Spinal cord (tissue), 10 donors: ENCODE measurements around the gene CACNG7. TPM values are rescaled to one million over a fixed set of nuclear protein-coding genes. Genes with fewer than 3 reads are reported as not detected.
A peak's percentile ranks its signal among the peaks of the same experiment; 100 is the strongest.

Experiments
- DNase-seq, 6 donors: peaks; one replicate each; pipeline versions ENCODE4 v3.0.0 to v3.0.0-alpha.2; 2013 to 2015; ENCODE audit warnings: low spot score in 6 of 6, low read depth in 4 of 6
- H3K27ac ChIP-seq: one replicate; pipeline ENCODE4 v1.5.1; 2013; ENCODE audit warnings: low read depth, low read length, control low read depth
- H3K27me3 ChIP-seq: one replicate; pipeline ENCODE4 v1.6.1; 2013; ENCODE audit warnings: low read length; ENCODE audit not compliant: control insufficient read depth, insufficient read depth
- H3K36me3 ChIP-seq: one replicate; pipeline ENCODE4 v1.6.1; 2013; ENCODE audit warnings: low read length; ENCODE audit not compliant: control insufficient read depth, insufficient read depth
- H3K4me1 ChIP-seq: one replicate; pipeline ENCODE4 v1.6.1; 2013; ENCODE audit warnings: low read length; ENCODE audit not compliant: control insufficient read depth, insufficient read depth
- H3K4me3 ChIP-seq: one replicate; pipeline ENCODE4 v1.5.1; 2013; ENCODE audit warnings: low read depth, low read length, control low read depth
- H3K9me3 ChIP-seq: one replicate; pipeline ENCODE4 v1.6.1; 2013; ENCODE audit warnings: low read length; ENCODE audit not compliant: control insufficient read depth, insufficient read depth
- WGBS: methylation state at CpG from one replicate; pipeline ENCODE4 v1.1.5; 2013; ENCODE audit warnings: missing lambda C conversion rate; ENCODE audit not compliant: insufficient coverage; 5-methylcytosine and 5-hydroxymethylcytosine counted together
- polyA plus RNA-seq, 2 donors: library from polyadenylated mRNA; unstranded; fragments of 120-200 nt; gene quantifications; one replicate each; pipeline ENCODE4 v1.2.1, GENCODE V29; 2013; ENCODE audit not compliant: insufficient read length in 2 of 2
- total RNA-seq, 2 donors: library from RNA; depleted of rRNA in 1 of 2; stranded (reverse); fragments of 120-200 nt in 1 of 2; fragments of >200 nt in 1 of 2; gene quantifications; one replicate each; pipeline versions ENCODE4 v1.2.3 to v1.2.4, GENCODE V29; 2013 to 2014
- donor health status: healthy.

Gene CACNG7
- total and polyA plus RNA-seq, 4 donors = 5.1 to 139 (median 69.1) TPM

DNA sequence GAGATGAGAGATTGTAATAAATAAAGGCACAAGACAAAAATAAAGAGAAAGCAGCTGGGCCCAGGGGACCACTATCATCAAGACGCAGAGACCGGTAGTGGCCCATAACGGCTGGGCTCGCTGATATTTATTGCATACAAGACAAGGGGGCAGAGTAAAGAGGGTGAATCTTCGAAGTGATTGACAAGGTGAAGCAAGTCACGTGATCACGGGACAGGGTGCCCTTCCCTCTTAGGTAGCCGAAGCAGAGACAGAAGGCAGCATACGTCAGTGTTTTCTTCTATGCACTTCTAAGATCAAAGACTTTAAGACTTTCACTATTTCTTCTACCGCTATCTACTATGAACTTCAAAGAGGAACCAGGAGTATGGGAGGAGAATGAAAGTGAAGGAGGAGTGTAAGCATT is 31.7 kb upstream of the CACNG7 start:
- H3K27ac ChIP-seq = no peak overlapping the region
- peaks cover 33% of the 10 kb centered on the region for H3K36me3 ChIP-seq
- 78% methylated on average over 7 of the region's 10 CpGs for WGBS
- H3K9me3 ChIP-seq = no peaks in the 10 kb centered on the region
- no peak overlapping the region for H3K4me3 ChIP-seq
- H3K27me3 ChIP-seq = peaks cover 20% of the 10 kb centered on the region
- DNase-seq = no peak
- H3K4me1 ChIP-seq = peaks cover 15% of the 10 kb centered on the region

DNA sequence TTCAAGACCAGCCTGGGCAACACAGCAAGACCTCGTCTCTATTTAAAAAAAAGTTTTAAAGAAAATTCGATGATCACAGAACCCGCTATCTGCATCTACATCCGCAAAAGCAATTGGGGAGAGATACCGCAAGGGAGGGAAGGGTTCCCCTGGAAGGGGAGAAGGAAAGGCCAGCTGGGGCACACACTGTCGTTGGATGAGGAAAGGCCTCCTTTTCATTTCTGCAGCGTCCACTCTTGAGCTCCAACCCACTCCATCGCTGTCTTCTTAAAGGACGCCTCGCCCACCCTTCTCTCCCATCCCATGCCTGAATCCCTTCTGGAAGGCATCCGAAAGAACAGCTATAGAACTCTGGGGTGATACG is 30.3 kb upstream of the CACNG7 start:
- Histone ChIP-seq H3K9me3 (no peaks in the 10 kb centered on the region), H3K36me3 (peaks cover 22% of the 10 kb centered on the region), H3K4me1 (peaks cover 25% of the 10 kb centered on the region), H3K27me3 (peaks cover 32% of the 10 kb centered on the region), H3K27ac (peak overlapping the region; percentile 71), H3K4me3 (peak overlapping the region; percentile 71)
- no peak for DNase-seq
- 56% methylated on average over 6 of the region's 12 CpGs for WGBS

DNA sequence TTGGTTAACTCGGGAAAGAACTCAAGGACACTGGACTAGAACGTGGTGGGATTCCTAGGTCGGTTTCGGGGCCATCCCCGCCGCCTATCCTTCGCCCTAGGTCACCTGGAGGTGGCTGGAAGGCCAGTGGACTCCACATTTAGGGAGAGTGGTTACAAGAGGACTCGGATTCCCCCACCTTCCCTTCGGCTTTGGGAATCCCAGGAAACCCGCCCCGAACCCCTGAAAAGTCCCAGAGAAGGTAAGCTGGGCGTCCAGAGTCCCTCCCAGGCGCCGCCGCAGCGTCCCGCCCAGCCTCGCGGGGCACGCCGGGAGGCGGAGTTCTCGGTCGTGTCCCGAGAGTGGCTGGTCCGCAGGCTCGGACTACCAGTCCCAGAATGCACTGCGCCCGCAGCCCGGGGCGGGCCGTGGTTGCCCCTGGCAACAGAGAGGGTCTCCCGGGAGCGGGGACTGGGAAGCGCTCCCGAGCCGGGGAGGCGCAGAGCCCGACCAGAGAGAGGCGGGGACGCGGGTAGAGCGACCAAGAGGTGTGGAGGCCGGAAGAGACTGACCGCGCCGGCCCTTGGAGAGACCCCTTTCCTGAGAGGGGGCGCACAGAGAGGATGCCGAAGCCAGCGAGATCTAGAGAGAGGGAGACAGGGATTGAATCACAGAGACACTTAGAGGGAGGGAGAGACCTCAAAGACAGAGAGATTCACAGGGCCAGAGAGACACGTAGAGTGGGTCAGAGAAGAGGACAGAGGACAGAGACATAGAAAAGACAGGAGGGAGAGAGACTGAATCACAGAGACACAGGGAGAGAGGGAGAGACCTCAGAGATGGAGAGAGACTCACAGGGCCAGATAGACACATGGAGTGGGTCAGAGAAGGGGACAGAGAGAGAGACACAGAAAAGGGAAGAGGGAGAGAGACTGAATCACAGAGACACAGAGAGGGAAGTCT is 29.7 kb upstream of the CACNG7 start:
- Histone ChIP-seq H3K27ac (peak overlapping the region; percentile 71), H3K9me3 (no peaks in the 10 kb centered on the region), H3K4me3 (peak overlapping the region; percentile 71), H3K27me3 (peaks cover 38% of the 10 kb centered on the region), H3K4me1 (peaks cover 30% of the 10 kb centered on the region), H3K36me3 (peaks cover 16% of the 10 kb centered on the region)
- DNase-seq = peak; percentile 92 to 99 (median 94)
- WGBS = under 1% methylated on average over 47 of the region's 51 CpGs

DNA sequence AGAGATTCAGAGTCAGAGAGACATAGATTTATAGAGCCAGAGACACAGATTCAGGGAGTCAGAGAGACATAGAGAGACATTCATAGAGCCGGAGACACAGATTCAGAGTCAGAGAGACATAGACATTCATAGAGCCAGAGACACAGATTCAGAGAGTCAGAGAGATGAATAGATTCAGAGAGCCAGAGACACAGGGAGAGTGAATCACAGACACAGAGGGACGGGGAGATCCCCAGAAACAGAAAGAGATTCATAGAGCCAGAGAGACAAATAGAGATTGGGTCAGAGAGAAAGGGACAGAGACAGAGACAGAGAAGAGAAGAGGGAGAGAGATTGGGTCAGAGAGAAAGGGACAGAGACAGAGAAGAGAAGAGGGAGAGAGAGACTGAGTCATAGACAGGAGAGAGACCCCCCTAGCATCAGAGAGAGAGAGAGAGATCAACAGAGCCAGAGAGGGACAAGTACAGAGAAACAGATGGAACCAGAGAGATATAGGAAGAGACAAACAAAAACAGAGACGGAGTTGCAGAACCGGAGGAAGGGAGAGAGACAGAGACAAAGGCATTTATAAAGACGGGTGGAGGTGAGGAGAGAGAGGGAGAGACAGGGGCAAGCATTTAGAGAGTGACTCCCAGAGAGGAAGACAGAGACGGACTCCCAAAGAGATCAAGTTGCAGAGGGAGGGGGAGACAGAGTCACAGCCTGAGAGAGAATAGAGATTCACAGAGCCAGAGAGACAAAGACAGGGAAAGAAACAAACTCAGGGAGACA is 28.2 kb upstream of the CACNG7 start:
- H3K4me1 ChIP-seq = peaks cover 30% of the 10 kb centered on the region
- H3K27ac ChIP-seq = no peak overlapping the region
- WGBS = 30% methylated on average over 5 of the region's 6 CpGs
- DNase-seq = no peak
- H3K9me3 ChIP-seq = no peaks in the 10 kb centered on the region
- no peak overlapping the region for H3K4me3 ChIP-seq
- H3K27me3 ChIP-seq = peaks cover 46% of the 10 kb centered on the region
- H3K36me3 ChIP-seq = peaks cover 2% of the 10 kb centered on the region

DNA sequence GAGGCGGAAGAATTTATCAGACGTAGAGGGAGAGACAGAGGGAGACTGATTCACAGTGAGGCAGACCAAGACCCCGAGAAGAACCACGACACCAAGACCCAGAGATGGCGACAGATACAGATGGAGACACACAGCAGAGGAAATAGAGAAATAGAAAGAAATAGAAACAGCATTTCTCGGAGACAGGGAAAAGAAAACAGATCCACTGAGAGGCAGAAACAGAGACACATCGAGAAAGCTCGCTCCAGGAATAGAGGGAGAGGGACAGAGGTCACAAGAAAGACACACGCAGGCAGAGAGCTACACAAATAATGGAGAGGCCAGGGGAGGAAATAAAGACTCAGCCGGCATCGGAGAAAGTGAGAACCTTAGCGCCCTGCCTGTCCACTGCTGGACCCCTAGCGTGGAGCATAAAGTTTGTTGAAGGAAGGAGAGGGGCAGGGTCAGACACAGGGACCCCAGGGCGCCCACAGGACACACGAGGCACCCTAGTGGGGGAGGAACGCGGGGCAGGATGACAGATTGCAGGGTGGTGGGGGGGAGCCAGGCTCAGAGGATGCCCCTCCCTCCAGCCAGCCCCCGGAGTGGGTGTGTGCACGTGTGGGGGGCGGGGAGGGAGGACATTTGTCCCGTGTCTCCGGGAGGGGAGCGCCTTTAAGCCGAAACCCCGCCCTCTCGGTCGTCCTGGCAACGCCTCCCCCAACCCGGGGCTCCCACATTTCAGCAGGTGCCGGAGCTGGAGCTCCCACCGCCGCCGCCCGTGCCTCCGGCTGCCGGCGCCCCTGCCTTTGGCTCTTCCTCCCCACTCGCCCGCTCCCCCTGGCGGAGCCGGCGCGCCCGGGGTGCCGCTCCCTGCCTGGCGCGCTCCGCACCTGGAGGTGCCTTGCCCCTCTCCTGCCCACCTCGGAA is 27.3 kb upstream of the CACNG7 start, which contains the start of gene PRKCG:
TSS of gene PRKCG (plus strand) at position 716 of the 909 bp plus-strand sequence. CDS start 298 bp downstream, outside the sequence.
- WGBS = 1% methylated on average over 41 of the region's 49 CpGs
- peaks cover 30% of the 10 kb centered on the region for H3K4me1 ChIP-seq
- no peaks in the 10 kb centered on the region for H3K36me3 ChIP-seq
- peak within 1 kb of the TSS; percentile 9 for H3K4me3 ChIP-seq
- peak in 2 of 6 donors; percentile 72 to 74 for DNase-seq
- H3K27me3 ChIP-seq = peaks cover 46% of the 10 kb centered on the region
- no peak within 1 kb of the TSS for H3K27ac ChIP-seq
- H3K9me3 ChIP-seq = no peaks in the 10 kb centered on the region

DNA sequence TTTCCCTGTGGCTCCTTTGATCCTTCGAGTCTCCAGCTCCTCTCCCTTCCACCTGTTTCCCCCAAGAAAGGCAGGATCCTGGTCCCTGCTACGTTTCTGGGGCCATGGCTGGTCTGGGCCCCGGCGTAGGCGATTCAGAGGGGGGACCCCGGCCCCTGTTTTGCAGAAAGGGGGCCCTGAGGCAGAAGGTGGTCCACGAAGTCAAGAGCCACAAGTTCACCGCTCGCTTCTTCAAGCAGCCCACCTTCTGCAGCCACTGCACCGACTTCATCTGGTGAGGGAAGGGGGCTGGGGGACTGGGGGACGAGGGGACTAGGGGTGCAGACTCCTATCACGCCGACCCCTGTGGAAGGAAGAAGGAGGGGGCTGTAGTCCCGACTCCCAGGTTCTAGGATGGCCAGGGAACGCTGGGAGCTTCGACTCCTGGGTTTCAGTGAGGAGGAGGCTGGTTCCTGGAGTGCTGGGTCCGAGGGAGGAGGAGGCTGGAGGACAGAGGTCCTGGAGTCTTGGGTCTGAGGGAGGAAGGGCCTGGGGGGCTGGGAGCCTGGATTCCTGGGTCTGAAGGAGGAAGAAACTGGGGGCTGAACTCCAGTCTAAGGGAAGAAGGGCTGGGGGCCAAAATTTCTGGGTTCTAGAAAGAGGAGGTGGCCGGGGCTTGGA is 26.6 kb upstream of the CACNG7 start:
- no peak overlapping the region for H3K27ac ChIP-seq
- peaks cover 30% of the 10 kb centered on the region for H3K4me1 ChIP-seq
- no peak for DNase-seq
- H3K9me3 ChIP-seq = no peaks in the 10 kb centered on the region
- no peak overlapping the region for H3K4me3 ChIP-seq
- 2% methylated on average over 14 of the region's 18 CpGs for WGBS
- H3K27me3 ChIP-seq = peaks cover 46% of the 10 kb centered on the region
- no peaks in the 10 kb centered on the region for H3K36me3 ChIP-seq

DNA sequence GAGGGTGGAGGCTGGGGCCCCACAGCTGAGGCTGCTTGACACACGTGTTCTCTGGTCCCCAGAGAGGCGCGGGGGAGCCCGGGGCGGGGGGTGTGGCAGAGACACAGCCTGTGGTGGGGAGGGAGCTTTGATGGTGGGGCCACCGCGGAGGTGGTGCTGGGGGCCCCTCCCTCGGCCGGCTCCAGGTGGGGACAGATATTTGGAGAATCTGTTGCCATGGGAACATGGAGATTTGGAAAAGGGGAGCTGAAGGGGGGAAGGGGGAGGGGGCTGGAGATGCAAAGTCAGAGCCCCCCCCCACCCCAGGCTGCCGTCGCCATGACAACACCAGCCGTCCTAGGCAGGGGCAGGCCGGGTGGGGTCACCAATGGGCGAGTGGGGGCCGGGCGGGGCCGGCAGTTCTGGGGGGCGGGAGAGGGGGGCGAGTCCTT is 25.8 kb upstream of the CACNG7 start:
- H3K4me1 ChIP-seq = peaks cover 30% of the 10 kb centered on the region
- peaks cover 46% of the 10 kb centered on the region for H3K27me3 ChIP-seq
- no peak overlapping the region for H3K27ac ChIP-seq

DNA sequence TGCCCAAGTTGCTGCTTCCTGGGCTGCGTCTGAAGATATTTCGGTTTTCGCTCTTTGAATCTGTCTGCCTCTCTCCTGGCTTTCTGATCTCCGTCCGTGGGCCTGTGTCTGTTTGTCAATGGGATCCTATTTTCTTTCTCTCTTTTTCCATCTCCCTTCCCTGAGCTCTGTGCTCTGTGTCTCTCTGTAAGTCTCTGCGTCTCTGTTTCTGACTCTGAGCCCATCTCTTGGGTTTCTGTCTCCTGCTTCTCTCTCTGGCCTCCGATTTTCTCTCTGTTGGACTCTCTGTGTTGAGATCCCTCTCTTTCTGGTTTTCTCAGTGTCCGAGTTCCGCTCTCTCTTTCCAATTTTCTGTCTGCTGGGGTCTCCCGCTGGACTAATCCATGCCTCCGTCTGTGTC is 25.3 kb upstream of the CACNG7 start:
- H3K27ac ChIP-seq = no peak overlapping the region
- H3K36me3 ChIP-seq = no peaks in the 10 kb centered on the region
- no peak overlapping the region for H3K4me3 ChIP-seq
- H3K27me3 ChIP-seq = peaks cover 46% of the 10 kb centered on the region
- 12% methylated on average over 11 of the region's 11 CpGs for WGBS
- H3K9me3 ChIP-seq = no peaks in the 10 kb centered on the region
- DNase-seq = no peak
- peaks cover 29% of the 10 kb centered on the region for H3K4me1 ChIP-seq

More for the DNA sequence above, 25.8 kb upstream of the CACNG7 start:
- Histone ChIP-seq H3K4me3 (no peak overlapping the region), H3K9me3 (no peaks in the 10 kb centered on the region), H3K36me3 (no peaks in the 10 kb centered on the region)
- 1% methylated on average over 11 of the region's 19 CpGs for WGBS
- DNase-seq = peak in 1 of 6 donors; percentile 48
